Prostate gland (tissue), 2 donors: ENCODE data around the gene SKIDA1. TPM values are rescaled to one million over a fixed set of nuclear protein-coding genes. Genes with fewer than 3 reads are reported as not detected.
"Not testable (repeated sequence)": the region's sequence is repeated elsewhere in the genome, so short reads cannot be mapped to it uniquely, and the experiment has no call there.

Experiments
- DNase-seq: peaks from one replicate; pipeline ENCODE4 v3.0.0-alpha.2; 2019; ENCODE audit warnings: low spot score
- H3K27ac ChIP-seq, 2 donors: fragments of 200-600 bp; sonication (generic); 2 replicates each; pipeline ENCODE4 v1.5.1; 2017 to 2019
- H3K27me3 ChIP-seq: fragments of 200-600 bp; sonication (generic); replicated peaks from 2 replicates; pipeline ENCODE4 v1.5.1; 2019; ENCODE audit not compliant: insufficient read depth
- H3K36me3 ChIP-seq, 2 donors: fragments of 200-600 bp; sonication (generic); 1 replicate in 1 of 2; 2 replicates in 1 of 2; pipeline versions ENCODE4 v1.5.1 to v1.8.1; 2017 to 2019
- H3K4me1 ChIP-seq: fragments of 200-600 bp; sonication (generic); replicated peaks from 2 replicates; pipeline ENCODE4 v1.5.1; 2019
- H3K4me3 ChIP-seq, 2 donors: fragments of 200-600 bp; sonication (generic); 2 replicates each; pipeline ENCODE4 v1.5.1; 2017 to 2019
- H3K9me3 ChIP-seq: fragments of 200-600 bp; sonication (generic); 2 replicates; pipeline ENCODE4 v1.5.1; 2017
- CTCF ChIP-seq, 4 experiments: fragments of 200-600 bp in 2 of 4; fragments of 450-650 bp in 2 of 4; sonication (generic) in 2 of 4; IDR thresholded peaks; 1 replicate in 3 of 4; 2 replicates in 1 of 4; pipeline ENCODE4 v1.5.1; 2016 to 2019; ENCODE audit warnings: antibody characterized with exemption in 4 of 4, mild to moderate bottlenecking in 2 of 4, moderate library complexity in 2 of 4
- POLR2A ChIP-seq: fragments of 450-650 bp; IDR thresholded peaks from one replicate; pipeline ENCODE4 v1.6.1; 2016; ENCODE audit warnings: antibody characterized with exemption, mild to moderate bottlenecking
- POLR2AphosphoS5 ChIP-seq: sonication (generic); formaldehyde crosslinking; IDR thresholded peaks from one replicate; pipeline ENCODE4 v1.6.1; 2017; ENCODE audit warnings: antibody characterized with exemption
- WGBS: methylation state at CpG from one replicate; pipeline ENCODE4 v1.1.5; 2018; 5-methylcytosine and 5-hydroxymethylcytosine counted together
- intact Hi-C: fragments of 100-400 bp; cut with DNase I; formaldehyde crosslinking; loops from one replicate; pipeline ENCODE4 v1.14.2; 2022
- total RNA-seq, 2 donors: library from RNA; depleted of rRNA; stranded (reverse); fragments of >200 nt; gene quantifications; one replicate each; pipeline ENCODE4 v1.1.0, GENCODE V29; 2016

SKIDA1 gene
- 1 to 10 TPM; 1.5 to 4.3 TPM for total RNA-seq

DNA sequence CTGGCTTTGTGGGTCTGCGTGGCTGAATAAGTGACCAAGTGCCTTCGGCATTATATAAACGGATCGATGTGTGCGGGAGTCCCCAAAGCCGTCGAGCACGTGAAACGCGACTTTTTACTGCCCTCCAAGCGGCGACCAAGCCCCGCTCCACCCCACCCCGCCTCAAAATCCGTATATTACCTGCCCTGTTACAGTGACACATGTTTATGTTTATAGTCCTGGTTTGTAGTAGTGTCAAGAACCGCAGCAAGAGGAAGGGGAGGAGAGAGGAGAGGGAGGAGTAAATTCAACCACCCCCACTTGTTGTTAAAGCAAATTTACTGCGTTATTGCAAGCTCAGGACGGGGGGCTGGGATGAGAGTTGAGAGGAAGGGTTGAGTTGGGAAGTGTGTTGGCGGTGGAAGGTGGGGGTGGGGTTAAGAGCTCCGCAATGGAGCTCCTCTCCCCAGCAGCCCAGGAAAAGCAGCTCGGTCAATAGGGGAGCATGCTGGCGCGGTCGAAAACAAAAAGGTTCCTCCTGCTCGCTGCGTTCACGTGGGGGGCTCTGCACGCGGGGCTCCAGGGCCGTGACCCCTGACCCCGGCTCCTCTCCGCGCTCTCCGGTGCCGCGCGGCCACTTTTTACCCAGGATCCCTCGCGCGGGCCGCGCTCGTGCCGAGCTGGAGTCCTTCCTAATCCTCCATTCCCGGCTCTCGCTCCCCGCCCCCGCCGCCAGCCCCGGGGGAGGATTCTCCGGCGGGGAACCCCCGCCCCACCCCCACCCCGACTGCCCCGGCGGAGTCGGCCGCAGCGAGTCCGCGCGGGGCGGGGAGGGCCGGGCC is at the start of gene SKIDA1:
SKIDA1 (minus strand) TSS at position 316 of the 821 bp plus-strand sequence. CDS start 7,860 bp downstream, outside the sequence.
- H3K4me1 ChIP-seq, result no peaks in the 10 kb centered on the region
- no peaks in the 10 kb centered on the region for H3K27me3 ChIP-seq
- TF ChIP-seq POLR2AphosphoS5 (peak; percentile 68), CTCF (IDR thresholded peaks at IDR 0.05) (no peak), POLR2A (no peak)
- peak within 1 kb of the TSS; percentile 55 to 72 for H3K4me3 ChIP-seq
- intact Hi-C loops, result loop anchor here (5.0 to 10.0 kb wide), 2 partner anchors 727 to 799 kb away; partner anchors contain the start of gene BMI1
- peak within 1 kb of the TSS; percentile 97 to 99 for H3K27ac ChIP-seq
- H3K36me3 ChIP-seq, result no peaks in the 10 kb centered on the region
- no peaks in the 10 kb centered on the region for H3K9me3 ChIP-seq
- under 1% methylated on average over 61 of the region's 64 CpGs for WGBS
- DNase-seq, result peak; percentile 82

- H3K27me3 ChIP-seq, DNase-seq, H3K9me3 ChIP-seq, H3K27ac ChIP-seq, H3K4me3 ChIP-seq, H3K4me1 ChIP-seq, H3K36me3 ChIP-seq, intact Hi-C loops: not testable (repeated sequence)
- 95% methylated on average over 2 of the region's 2 CpGs for WGBS
Measured at GRCh38 chr10:21574514-21574913, 49.0 kb upstream of the SKIDA1 start.

DNA sequence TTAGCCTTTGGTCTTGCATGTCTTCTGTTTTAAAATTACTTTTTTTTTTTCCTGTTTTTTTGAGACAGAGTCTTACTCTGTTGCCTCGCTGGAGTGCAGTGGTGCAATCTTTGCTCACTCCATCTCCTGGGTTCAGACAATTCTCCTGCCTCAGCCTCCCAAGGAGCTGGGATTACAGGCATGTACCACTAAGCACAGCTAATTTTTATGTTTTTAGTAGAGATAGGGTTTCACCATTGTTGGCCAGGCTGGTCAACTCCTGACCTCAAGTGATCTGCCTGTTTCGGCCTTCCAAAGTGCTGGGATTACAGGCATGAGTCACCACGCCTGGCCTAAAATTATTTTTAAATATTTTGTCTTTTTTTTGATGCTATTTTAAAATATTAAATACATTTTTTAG is 47.1 kb upstream of the SKIDA1 start:
- WGBS, result 67% methylated on average over 3 of the region's 3 CpGs
- Histone ChIP-seq H3K4me3 (no peak overlapping the region), H3K9me3 (no peaks in the 10 kb centered on the region), H3K27me3 (no peaks in the 10 kb centered on the region), H3K4me1 (no peaks in the 10 kb centered on the region), H3K36me3 (no peaks in the 10 kb centered on the region), H3K27ac (no peak overlapping the region)
- no peak for DNase-seq
- TF ChIP-seq CTCF (IDR thresholded peaks at IDR 0.05), result no peak
- no peak for TF ChIP-seq POLR2A
- no peak for TF ChIP-seq POLR2AphosphoS5
- intact Hi-C loops, result no loop called here

DNA sequence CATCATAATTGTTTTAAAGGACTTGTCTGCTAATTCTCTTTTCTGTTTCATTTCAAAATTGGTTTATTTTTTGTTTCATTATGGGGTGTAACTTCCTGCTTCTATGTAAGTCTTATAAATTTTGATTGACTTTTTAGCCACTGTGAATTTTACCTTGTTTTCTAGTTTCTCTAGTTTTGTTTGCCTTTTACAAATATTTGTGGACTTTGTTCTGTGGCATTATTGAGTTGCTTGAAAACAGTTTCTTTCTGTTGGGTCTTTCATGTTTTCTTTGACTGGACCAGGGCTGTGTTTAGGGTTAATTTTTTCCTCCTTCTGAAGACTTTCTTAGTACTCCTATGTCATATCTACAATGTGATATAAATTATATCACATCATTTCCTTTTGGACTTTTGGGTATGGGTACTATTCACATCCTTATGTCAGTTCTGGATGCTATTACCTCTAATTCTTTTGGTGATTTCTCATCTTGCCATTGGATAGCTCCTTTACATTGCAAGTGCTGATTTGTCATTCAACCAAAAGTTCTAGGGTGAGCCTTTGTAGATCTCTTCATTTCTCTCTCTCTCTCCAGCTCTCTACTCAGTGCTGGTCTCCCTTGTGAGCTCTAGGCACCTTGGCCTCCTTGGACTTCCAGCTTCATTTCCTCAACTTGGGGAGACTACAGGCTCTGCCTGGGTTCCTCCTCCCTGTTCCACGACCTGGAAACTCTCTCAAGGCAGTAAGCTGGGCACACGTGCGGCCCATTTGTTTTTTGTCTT is 45.5 kb upstream of the SKIDA1 start:
- no peaks in the 10 kb centered on the region for H3K4me1 ChIP-seq
- intact Hi-C loops, result no loop called here
- 74% methylated on average over 3 of the region's 3 CpGs for WGBS

DNA sequence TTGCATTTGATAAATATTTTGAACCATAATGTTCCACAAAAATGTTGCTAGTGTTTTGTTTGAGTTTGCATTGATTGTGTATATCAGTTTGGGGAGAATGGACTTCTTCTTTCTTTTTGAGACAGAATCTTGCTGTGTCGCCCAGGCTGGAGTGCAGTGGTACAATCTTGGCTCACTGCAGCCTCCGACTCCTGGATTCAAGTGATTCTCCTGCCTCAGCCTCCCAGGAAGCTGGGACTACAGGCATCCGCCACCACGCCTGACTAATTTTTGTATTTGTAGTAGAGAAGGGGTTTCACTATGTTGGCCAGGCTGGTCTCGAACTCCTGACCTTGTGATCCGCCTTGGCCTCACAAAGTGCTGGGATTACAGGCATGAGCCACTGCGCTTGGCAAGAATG is 33.5 kb upstream of the SKIDA1 start:
- H3K36me3 ChIP-seq, DNase-seq, H3K4me1 ChIP-seq, intact Hi-C loops, H3K27ac ChIP-seq, H3K4me3 ChIP-seq, H3K9me3 ChIP-seq, H3K27me3 ChIP-seq: not testable (repeated sequence)
- 97% methylated on average over 7 of the region's 7 CpGs for WGBS

More for the DNA sequence above, 45.5 kb upstream of the SKIDA1 start:
- no peak overlapping the region for H3K27ac ChIP-seq
- no peaks in the 10 kb centered on the region for H3K9me3 ChIP-seq
- no peak overlapping the region for H3K4me3 ChIP-seq
- TF ChIP-seq POLR2AphosphoS5, result no peak
- TF ChIP-seq CTCF (IDR thresholded peaks at IDR 0.05), result no peak
- TF ChIP-seq POLR2A, result no peak
- DNase-seq, result no peak
- no peaks in the 10 kb centered on the region for H3K27me3 ChIP-seq
- no peaks in the 10 kb centered on the region for H3K36me3 ChIP-seq
